Adipocyte (in vitro differentiated cells): ENCODE data around the gene SYTL4.

Experiments used
- DNase-seq: peaks from one replicate; pipeline ENCODE4 v3.0.0-alpha.2; 2015; ENCODE audit warnings: low read depth
- H3K27me3 ChIP-seq: replicated peaks from 2 replicates; pipeline ENCODE4 v1.7.0; 2013; ENCODE audit warnings: mild to moderate bottlenecking, low read length, moderate library complexity; ENCODE audit not compliant: control insufficient read depth, insufficient read depth
- H3K36me3 ChIP-seq: 2 replicates; pipeline ENCODE4 v1.7.0; 2013; ENCODE audit warnings: low read length, mild to moderate bottlenecking, moderate library complexity; ENCODE audit not compliant: control insufficient read depth, insufficient read depth, severe bottlenecking
- H3K4me1 ChIP-seq: 2 replicates; pipeline ENCODE4 v1.7.0; 2013; ENCODE audit warnings: mild to moderate bottlenecking, low read length, moderate library complexity; ENCODE audit not compliant: control insufficient read depth, insufficient read depth
- H3K4me3 ChIP-seq: 2 replicates; pipeline ENCODE4 v1.7.0; 2013; ENCODE audit warnings: mild to moderate bottlenecking, low read length, moderate library complexity
- H3K9ac ChIP-seq: 2 replicates; pipeline ENCODE4 v1.7.0; 2013; ENCODE audit warnings: mild to moderate bottlenecking, low read length, moderate library complexity
- H3K9me3 ChIP-seq: 2 replicates; pipeline ENCODE4 v1.7.0; 2013; ENCODE audit warnings: mild to moderate bottlenecking, low read length, moderate library complexity; ENCODE audit not compliant: control insufficient read depth

The SYTL4 gene

DNA sequence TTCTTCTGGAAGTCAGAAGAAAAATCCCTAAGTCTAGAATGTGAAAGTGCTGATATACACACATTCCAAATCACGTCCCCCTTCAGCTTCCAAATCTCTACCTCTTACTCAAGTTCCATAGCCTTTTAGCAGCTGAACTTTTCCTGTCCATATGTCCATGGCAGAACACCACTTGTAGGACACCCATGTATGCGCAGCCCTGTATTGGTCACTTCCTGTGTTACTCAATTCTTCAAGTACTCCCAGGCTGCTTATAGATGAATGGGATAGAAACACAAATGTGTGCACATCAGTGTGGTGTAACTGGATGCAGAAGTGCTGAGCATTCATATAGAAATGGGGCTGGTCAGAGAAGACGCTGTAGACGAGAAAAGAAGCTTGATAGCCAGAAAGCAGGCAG, 69.1 kb downstream of the SYTL4 start:
- DNase-seq, result no peak
- Histone ChIP-seq H3K27me3 (peaks cover 6% of the 10 kb centered on the region), H3K9ac (no peak overlapping the region), H3K4me3 (no peak overlapping the region), H3K4me1 (peaks cover 26% of the 10 kb centered on the region), H3K9me3 (no peaks in the 10 kb centered on the region), H3K36me3 (peaks cover 57% of the 10 kb centered on the region)

DNA sequence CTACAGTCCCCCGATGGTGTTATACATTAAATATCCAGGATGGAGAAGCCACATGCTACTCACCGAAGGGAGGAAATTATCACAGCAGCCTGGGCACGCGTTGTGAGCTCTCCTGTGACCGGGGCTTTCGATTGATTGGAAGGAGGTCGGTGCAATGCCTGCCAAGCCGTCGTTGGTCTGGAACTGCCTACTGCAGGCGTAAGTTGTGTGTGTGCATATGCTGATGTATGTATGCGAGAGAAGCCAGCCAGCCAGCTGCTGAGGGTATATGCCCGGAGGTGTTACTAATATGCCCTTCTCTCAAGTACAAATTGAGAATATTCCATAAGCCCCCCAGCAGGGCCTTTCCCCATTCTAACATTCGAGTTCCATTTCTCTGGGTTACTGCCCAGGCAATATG, 69.8 kb downstream of the SYTL4 start:
- Histone ChIP-seq H3K4me1 (peaks cover 29% of the 10 kb centered on the region), H3K9ac (no peak overlapping the region), H3K27me3 (peaks cover 6% of the 10 kb centered on the region), H3K9me3 (no peaks in the 10 kb centered on the region), H3K36me3 (peaks cover 51% of the 10 kb centered on the region), H3K4me3 (no peak overlapping the region)
- DNase-seq, result no peak

DNA sequence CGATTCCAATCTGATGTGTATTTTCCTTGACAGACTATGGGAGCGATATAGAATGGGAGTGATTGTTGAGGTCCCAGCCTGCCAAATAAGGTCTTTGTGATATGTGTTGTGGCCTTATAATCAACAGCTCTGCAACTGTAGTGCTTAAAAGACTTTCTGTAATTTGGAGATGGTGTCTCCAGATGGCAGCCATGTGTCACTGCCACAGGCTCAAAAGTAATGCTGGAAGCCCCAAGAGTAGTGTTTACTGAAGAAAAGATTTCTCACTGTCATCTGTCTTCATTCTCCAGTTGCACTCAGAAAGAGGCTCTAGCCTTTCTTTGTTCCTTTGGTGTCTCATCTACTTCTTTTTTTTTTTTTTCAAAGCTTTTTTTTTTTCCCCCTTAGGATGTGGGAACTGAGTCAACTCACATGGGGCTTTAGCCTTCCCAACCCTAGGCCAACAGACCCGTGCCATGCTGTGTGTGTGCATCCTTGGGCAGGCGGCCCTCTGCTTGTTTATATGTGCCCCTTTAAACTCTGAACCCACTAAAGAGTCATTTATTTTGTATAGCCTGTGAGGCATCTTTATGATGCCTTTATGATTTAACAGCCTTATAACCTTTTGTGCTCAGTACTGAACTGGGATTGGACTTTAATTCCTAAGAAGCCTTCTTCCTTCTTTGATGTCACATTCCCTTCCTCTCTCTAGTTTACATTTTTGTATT, 72.3 kb downstream of the SYTL4 start:
- Histone ChIP-seq H3K9me3 (no peaks in the 10 kb centered on the region), H3K27me3 (peaks cover 6% of the 10 kb centered on the region), H3K4me3 (no peak overlapping the region), H3K4me1 (peaks cover 34% of the 10 kb centered on the region), H3K36me3 (peaks cover 26% of the 10 kb centered on the region), H3K9ac (peak overlapping the region; percentile 24)
- DNase-seq, result no peak

DNA sequence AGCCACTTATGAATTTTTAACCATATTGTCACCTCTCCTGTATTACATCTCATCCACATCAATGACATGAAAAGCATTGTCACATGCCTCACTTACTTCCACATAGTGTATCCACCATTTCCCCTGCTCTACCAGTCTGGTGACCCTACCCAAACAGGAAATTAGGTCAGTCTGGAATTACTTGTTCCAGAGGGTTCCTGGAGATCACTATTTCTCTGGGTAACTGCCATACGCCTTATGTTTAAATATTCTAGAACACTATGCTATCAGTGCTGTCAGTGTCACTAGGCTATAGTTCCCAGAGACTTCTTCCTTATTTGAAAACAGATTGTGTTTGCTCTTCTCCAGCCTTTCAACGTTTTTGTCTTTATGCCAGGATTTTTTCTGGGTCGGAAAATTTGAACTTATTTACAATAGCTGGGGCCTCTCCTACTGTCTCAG, 73.0 kb downstream of the SYTL4 start:
- Histone ChIP-seq H3K27me3 (peaks cover 6% of the 10 kb centered on the region), H3K4me1 (peaks cover 41% of the 10 kb centered on the region), H3K9me3 (no peaks in the 10 kb centered on the region), H3K4me3 (no peak overlapping the region), H3K9ac (peak overlapping the region; percentile 24), H3K36me3 (peaks cover 26% of the 10 kb centered on the region)
- DNase-seq, result no peak

DNA sequence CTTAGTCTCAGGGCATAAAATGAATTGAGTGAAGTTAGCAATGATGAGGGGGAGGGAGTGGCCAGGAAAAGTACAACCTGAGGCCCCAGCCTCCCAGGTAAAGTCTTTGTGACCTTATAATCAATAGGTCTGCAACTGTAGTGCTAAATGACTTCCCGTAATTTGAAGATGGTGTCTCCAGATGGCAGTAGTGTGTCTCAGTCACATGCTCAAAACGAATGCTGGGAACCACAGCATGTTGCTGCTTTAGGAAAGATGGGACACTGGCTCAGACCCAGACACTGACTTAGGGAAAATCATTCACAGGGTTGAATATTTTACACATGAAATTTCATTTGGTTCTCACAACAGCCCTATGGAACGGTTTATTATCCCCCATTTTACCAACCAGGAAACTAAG, 77.7 kb downstream of the SYTL4 start:
- Histone ChIP-seq H3K4me3 (no peak overlapping the region), H3K27me3 (peaks cover 6% of the 10 kb centered on the region), H3K36me3 (peaks cover 31% of the 10 kb centered on the region), H3K9ac (peak overlapping the region; percentile 47), H3K4me1 (peaks cover 44% of the 10 kb centered on the region), H3K9me3 (no peaks in the 10 kb centered on the region)
- DNase-seq, result no peak

DNA sequence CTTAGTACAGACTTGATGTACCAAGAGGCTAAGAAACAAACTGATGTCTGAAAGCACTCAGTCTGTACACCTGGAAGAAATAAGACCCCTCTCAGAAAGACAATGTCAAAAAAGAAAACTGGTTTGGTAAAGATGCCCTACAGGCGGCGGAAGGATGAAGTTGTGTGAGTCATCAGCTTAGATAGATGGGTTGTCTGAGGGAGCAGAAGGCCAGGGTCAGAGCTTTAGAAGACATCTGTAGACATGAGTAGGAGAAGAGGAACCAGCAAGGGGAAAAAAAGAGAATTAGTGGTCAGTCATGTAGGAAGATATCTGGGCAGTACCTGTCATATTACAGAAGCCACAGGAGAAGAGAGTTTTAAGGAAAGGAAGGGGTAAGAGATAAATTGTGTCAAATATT, 79.7 kb downstream of the SYTL4 start:
- no peak for DNase-seq
- no peaks in the 10 kb centered on the region for H3K9me3 ChIP-seq
- H3K9ac ChIP-seq, result no peak overlapping the region
- peaks cover 50% of the 10 kb centered on the region for H3K4me1 ChIP-seq
- no peaks in the 10 kb centered on the region for H3K27me3 ChIP-seq
- H3K36me3 ChIP-seq, result peaks cover 31% of the 10 kb centered on the region
- no peak overlapping the region for H3K4me3 ChIP-seq

DNA sequence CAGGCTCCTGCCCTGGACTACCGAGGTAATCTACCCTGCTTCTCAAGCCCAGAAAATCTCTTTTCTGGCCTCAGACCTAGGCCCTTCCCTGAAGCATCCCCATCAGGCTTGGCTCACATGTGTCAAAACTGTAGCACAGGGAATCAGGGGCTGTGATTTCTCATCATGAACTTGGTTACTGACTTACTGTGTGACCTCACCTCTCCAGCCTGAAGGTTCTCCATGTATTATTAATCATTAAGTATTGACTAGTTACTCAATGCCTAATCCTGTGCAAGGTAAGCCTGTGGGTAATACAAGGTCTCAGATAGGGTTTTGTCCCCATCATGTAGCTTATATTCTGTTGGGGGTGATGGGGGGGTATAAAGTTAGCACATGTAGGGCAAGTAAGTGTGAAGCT, 81.1 kb downstream of the SYTL4 start:
- Histone ChIP-seq H3K36me3 (peaks cover 31% of the 10 kb centered on the region), H3K9me3 (no peaks in the 10 kb centered on the region), H3K9ac (peak overlapping the region; percentile 87), H3K27me3 (no peaks in the 10 kb centered on the region), H3K4me1 (peaks cover 63% of the 10 kb centered on the region), H3K4me3 (peak overlapping the region; percentile 71)
- no peak for DNase-seq

DNA sequence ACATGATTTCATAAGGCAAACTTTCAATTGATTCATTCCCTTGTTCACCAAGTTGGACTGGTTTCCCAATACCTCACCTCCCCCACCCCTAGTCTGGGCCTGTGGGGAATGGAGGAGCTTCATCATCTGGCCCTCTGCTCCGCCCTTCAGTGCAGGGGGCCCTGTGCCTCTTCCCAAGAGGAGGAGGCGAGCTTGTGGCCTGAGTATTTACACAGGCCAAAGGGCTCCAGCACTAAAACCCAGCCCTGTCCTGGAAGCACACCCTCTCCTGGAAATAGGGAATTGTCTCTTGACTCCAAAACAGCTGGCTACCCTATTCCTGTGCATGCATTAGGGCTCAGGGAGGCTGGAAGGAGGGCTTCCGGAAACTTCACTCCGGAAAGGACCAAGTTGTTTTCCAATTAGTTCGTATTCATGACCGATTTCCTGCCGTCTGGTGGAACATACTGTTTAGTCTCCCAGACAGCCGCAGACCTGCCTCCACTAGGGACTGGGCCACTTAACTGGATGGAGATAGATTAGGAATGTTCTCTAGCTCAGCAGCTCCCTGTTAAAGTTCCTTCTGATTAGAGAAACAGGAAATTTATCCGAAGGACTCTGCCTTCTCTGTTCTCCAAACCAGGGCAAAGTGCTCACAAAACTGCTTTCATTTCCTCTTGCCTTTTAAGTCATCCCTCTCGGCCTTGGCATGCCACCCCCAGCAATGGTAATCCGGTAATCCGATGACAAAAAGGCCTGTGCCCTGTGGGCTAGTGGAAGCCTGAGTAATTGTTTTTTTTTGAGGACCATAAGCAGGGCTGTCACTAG, 82.2 kb downstream of the SYTL4 start:
- peaks cover 59% of the 10 kb centered on the region for H3K4me1 ChIP-seq
- H3K4me3 ChIP-seq, result peak overlapping the region; percentile 71
- peaks cover 3% of the 10 kb centered on the region for H3K27me3 ChIP-seq
- peak overlapping the region; percentile 87 for H3K9ac ChIP-seq
- DNase-seq, result peak; percentile 90
- peaks cover 31% of the 10 kb centered on the region for H3K36me3 ChIP-seq
- H3K9me3 ChIP-seq, result no peaks in the 10 kb centered on the region

DNA sequence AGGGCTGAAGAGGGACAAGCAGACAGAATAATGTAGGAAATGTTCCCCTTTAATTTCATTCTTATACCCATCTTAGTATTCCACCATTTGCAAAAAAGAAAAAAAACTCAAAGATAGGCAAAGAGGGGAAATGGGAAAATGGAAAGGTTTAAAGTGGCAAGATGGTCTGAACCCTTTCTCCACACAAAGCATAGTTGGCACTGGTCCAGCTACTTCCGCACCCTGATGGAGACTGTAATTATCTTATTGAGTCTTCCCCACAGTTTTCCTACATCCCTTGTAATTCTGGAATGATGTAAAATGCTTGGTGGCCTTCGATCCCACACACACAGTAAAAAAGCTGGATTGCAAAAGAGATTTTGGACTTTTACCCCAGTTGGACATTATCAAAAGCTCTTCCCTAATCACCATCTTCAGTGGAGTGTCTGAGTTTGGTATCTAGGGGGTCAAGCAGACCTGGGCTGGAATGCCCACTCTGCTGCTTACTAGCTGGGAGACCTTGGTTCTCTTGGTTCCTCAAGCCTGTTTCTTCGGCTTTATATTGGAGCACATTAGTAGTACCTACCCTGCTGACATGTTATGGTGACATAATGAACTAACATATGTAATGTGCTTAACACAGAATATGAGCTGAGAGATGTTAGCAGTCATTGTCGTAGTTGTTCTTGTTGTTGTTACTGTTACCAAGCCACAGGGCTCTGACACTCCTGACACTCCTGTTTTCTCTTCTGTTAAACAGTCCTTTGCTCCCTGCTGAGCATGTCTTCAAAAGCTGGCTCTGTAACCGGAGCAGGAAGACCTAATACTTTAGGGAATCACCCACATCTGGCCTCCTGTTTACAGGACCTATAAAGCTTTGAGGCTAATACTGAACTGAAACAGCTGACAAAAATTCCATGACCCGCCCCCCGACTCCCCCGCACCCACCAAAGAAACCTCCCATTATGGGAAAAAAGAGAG, 83.2 kb downstream of the SYTL4 start:
- H3K36me3 ChIP-seq, result peaks cover 27% of the 10 kb centered on the region
- H3K27me3 ChIP-seq, result peaks cover 3% of the 10 kb centered on the region
- no peaks in the 10 kb centered on the region for H3K9me3 ChIP-seq
- peak overlapping the region; percentile 87 for H3K9ac ChIP-seq
- peaks cover 50% of the 10 kb centered on the region for H3K4me1 ChIP-seq
- peak overlapping the region; percentile 71 for H3K4me3 ChIP-seq
- peak; percentile 70 for DNase-seq

DNA sequence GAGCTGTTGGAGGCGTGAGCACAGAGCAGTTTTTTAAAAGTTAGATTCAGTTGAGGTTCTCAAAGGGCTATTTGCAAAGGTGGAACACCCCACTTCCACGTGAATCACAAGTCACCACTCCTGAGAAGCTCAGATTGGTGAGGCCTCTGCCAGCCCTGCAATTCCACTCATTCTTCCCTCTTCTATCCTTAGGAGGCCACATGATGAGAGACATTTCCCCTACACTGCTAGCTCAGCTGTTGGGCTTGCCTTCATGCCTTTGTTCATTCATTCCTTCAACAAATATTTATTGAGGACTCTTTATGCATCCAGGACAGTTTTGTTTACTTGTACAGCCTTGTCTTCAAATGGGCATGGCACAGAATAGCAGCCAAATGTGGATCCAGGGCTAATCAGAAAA, 84.2 kb downstream of the SYTL4 start:
- Histone ChIP-seq H3K4me3 (peak overlapping the region; percentile 71), H3K36me3 (peaks cover 17% of the 10 kb centered on the region), H3K9me3 (no peaks in the 10 kb centered on the region), H3K27me3 (peaks cover 3% of the 10 kb centered on the region), H3K4me1 (peaks cover 55% of the 10 kb centered on the region), H3K9ac (peak overlapping the region; percentile 87)
- no peak for DNase-seq

DNA sequence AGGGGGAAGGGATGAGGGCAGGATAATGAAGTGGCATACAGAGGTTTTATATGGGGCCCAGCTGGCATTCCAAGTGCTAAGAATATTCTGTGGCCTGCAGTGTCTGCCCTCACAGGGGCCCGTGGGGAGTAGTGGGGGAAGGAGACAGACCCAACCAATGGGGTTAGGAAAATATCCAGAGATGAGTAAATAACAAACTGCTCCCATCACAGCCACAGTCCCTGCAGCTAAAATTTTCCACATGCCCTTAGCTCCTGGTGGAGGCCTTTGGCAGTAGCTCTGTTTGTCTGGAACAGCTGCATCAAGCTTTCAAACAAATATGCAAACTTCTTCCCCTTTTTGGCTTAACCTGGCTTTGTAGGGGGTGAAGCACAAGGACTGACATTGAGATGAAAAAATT, 84.8 kb downstream of the SYTL4 start:
- peak overlapping the region; percentile 87 for H3K9ac ChIP-seq
- H3K9me3 ChIP-seq, result no peaks in the 10 kb centered on the region
- peak overlapping the region; percentile 81 for H3K4me3 ChIP-seq
- peaks cover 3% of the 10 kb centered on the region for H3K27me3 ChIP-seq
- DNase-seq, result peak; percentile 57
- peaks cover 55% of the 10 kb centered on the region for H3K4me1 ChIP-seq
- peaks cover 13% of the 10 kb centered on the region for H3K36me3 ChIP-seq
